ENCODE measurements around the gene TCP10L. TPM values are rescaled to one million over a fixed set of nuclear protein-coding genes. Genes with fewer than 3 reads are reported as not detected.

Gene TCP10L
- total and polyA plus RNA-seq, 9 donors = 0.48 to 5.2 (median 1.7) TPM

- Histone ChIP-seq H3K4me1 (ENCODE audit: insufficient read depth) (no peaks in the 10 kb centered on the region), H3K27me3 (no peaks in the 10 kb centered on the region), H3K9me3 (no peaks in the 10 kb centered on the region), H3K36me3 (no peaks in the 10 kb centered on the region), H3K4me3 (no peak overlapping the region), H3K27ac (no peak overlapping the region)
- intact Hi-C loops (cut with DNase I) = loop anchor here in 2 of 4 donors (10.0 kb wide), 2 partner anchors 189 to 809 kb away; no protein-coding TSS in a partner anchor
- TF ChIP-seq POLR2A (IDR thresholded peaks at IDR 0.05) = no peak
- no peak for TF ChIP-seq EP300 (IDR thresholded peaks at IDR 0.05)
- TF ChIP-seq CTCF (IDR thresholded peaks at IDR 0.05) = no peak
- no peak for DNase-seq
- 58 to 69% (median 61%) methylated on average over 8 of the region's 8 CpGs for WGBS, 3 donors
Observed at GRCh38 chr21:32593690-32594089, 8.4 kb upstream of the TCP10L start.

- no peak overlapping the region for H3K27ac ChIP-seq
- H3K27me3 ChIP-seq = no peaks in the 10 kb centered on the region
- H3K9me3 ChIP-seq = no peaks in the 10 kb centered on the region
- intact Hi-C loops (cut with DNase I) = loop anchor here in 2 of 4 donors (10.0 kb wide), 2 partner anchors 188 to 808 kb away; no protein-coding TSS in a partner anchor
- H3K4me1 ChIP-seq (ENCODE audit: insufficient read depth) = no peaks in the 10 kb centered on the region
- no peak overlapping the region for H3K4me3 ChIP-seq
- no peaks in the 10 kb centered on the region for H3K36me3 ChIP-seq
- TF ChIP-seq EP300 (IDR thresholded peaks at IDR 0.05) = no peak
- no peak for TF ChIP-seq CTCF (IDR thresholded peaks at IDR 0.05)
- no peak for TF ChIP-seq POLR2A (IDR thresholded peaks at IDR 0.05)
- WGBS, 3 donors = 34 to 40% (median 39%) methylated on average over 10 of the region's 10 CpGs
- DNase-seq = no peak
Observed at GRCh38 chr21:32592929-32593502, 7.7 kb upstream of the TCP10L start.

GRCh38 chr21:32590130-32590529, 4.8 kb upstream of the TCP10L start:
- Histone ChIP-seq H3K27me3 (no peaks in the 10 kb centered on the region), H3K4me1 (ENCODE audit: insufficient read depth) (no peaks in the 10 kb centered on the region), H3K27ac (no peak overlapping the region), H3K9me3 (no peaks in the 10 kb centered on the region), H3K4me3 (no peak overlapping the region), H3K36me3 (no peaks in the 10 kb centered on the region)
- WGBS, 3 donors = 73 to 86% (median 80%) methylated on average over 4 of the region's 4 CpGs
- TF ChIP-seq POLR2A (IDR thresholded peaks at IDR 0.05) = no peak
- TF ChIP-seq CTCF (IDR thresholded peaks at IDR 0.05) = no peak
- TF ChIP-seq EP300 (IDR thresholded peaks at IDR 0.05) = no peak
- no peak for DNase-seq
- intact Hi-C loops (cut with DNase I) = loop anchor here in 2 of 4 donors (10.0 kb wide), 2 partner anchors 185 to 805 kb away; no protein-coding TSS in a partner anchor

- Histone ChIP-seq H3K27ac (no peak overlapping the region), H3K9me3 (no peaks in the 10 kb centered on the region), H3K4me1 (ENCODE audit: insufficient read depth) (no peaks in the 10 kb centered on the region), H3K27me3 (no peaks in the 10 kb centered on the region), H3K36me3 (no peaks in the 10 kb centered on the region), H3K4me3 (no peak overlapping the region)
- intact Hi-C loops (cut with DNase I) = no loop called here
- 93 to 95% (median 94%) methylated on average over 5 of the region's 5 CpGs for WGBS, 3 donors
- TF ChIP-seq EP300 (IDR thresholded peaks at IDR 0.05) (no peak), POLR2A (IDR thresholded peaks at IDR 0.05) (no peak), CTCF (IDR thresholded peaks at IDR 0.05) (no peak)
- no peak for DNase-seq
Observed at GRCh38 chr21:32587651-32588050, 2.3 kb upstream of the TCP10L start.
